Cardiac fibroblast (primary cell): ENCODE results near the gene FAH.

Source experiments
- DNase-seq, 2 donors: peaks; one replicate each; pipeline versions ENCODE4 v3.0.0 to v3.0.0-alpha.2; 2010; ENCODE audit warnings: low read depth in 2 of 2
- H3K4me3 ChIP-seq, 2 donors: replicated peaks in 1 of 2; 1 replicate in 1 of 2; 2 replicates in 1 of 2; pipeline ENCODE4 v1.5.1; 2011; ENCODE audit warnings: low read depth in 2 of 2, low read length in 2 of 2, mild to moderate bottlenecking in 2 of 2, moderate library complexity in 1 of 2
- TF ChIP-seq, protein P1 (sequence below): IDR thresholded peaks from one replicate; pipeline ENCODE4 v1.5.1; 2011; ENCODE audit warnings: low read depth, mild to moderate bottlenecking, low read length, inconsistent platforms

Gene FAH

GRCh38 chr15:80199366-80199765 lies 46.6 kb downstream of the FAH start:
- no peak overlapping the region for H3K4me3 ChIP-seq
- DNase-seq: no peak
- TF ChIP-seq, protein P1, sequence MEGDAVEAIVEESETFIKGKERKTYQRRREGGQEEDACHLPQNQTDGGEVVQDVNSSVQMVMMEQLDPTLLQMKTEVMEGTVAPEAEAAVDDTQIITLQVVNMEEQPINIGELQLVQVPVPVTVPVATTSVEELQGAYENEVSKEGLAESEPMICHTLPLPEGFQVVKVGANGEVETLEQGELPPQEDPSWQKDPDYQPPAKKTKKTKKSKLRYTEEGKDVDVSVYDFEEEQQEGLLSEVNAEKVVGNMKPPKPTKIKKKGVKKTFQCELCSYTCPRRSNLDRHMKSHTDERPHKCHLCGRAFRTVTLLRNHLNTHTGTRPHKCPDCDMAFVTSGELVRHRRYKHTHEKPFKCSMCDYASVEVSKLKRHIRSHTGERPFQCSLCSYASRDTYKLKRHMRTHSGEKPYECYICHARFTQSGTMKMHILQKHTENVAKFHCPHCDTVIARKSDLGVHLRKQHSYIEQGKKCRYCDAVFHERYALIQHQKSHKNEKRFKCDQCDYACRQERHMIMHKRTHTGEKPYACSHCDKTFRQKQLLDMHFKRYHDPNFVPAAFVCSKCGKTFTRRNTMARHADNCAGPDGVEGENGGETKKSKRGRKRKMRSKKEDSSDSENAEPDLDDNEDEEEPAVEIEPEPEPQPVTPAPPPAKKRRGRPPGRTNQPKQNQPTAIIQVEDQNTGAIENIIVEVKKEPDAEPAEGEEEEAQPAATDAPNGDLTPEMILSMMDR: no peak

GRCh38 chr15:80199869-80200268 lies 47.1 kb downstream of the FAH start:
- TF ChIP-seq, protein P1: no peak
- no peak for DNase-seq
- H3K4me3 ChIP-seq: no peak overlapping the region

DNA sequence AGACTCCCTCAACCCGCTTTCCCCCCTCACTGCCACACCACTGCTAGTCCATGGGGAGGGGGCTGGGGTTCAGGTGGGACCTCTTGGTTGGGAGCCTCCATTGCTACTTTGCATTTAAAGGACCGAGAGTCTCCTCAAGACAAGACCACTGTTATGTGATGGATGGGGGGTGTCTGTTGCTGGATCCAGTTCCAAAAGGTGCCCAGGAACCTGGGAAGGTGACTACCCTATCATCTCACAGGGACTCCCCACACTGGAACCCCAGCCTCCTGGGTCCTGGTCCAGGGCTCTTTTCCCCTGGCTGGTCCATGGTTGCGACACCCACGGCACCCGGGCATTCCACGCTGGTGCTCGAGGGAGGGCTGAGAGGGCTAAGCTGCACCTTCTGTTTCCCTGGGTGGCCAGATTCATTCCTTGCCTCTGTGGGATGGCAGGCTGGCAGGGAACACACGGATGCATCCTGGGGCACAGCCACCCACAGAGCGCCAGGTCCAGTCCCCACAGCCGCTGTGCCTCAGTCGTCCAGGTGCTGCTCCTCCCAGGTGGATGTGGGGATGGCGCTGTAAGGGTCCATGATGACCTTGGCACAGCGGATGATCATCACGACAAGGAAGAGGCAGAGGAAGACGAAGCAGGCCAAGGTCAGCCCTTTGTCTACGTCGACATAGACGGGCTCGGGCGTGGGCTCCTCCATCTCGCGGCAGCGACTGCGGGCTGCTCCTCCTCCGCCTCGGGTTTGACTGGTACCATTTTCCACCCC lies 48.6 kb downstream of the FAH start:
- TF ChIP-seq, protein P1: no peak
- no peak overlapping the region for H3K4me3 ChIP-seq
- DNase-seq: no peak

- no peak for DNase-seq
- no peak overlapping the region for H3K4me3 ChIP-seq
- TF ChIP-seq, protein P1: no peak
These were observed 49.2 kb downstream of the FAH start for GRCh38 chr15:80202016-80202315.

DNA sequence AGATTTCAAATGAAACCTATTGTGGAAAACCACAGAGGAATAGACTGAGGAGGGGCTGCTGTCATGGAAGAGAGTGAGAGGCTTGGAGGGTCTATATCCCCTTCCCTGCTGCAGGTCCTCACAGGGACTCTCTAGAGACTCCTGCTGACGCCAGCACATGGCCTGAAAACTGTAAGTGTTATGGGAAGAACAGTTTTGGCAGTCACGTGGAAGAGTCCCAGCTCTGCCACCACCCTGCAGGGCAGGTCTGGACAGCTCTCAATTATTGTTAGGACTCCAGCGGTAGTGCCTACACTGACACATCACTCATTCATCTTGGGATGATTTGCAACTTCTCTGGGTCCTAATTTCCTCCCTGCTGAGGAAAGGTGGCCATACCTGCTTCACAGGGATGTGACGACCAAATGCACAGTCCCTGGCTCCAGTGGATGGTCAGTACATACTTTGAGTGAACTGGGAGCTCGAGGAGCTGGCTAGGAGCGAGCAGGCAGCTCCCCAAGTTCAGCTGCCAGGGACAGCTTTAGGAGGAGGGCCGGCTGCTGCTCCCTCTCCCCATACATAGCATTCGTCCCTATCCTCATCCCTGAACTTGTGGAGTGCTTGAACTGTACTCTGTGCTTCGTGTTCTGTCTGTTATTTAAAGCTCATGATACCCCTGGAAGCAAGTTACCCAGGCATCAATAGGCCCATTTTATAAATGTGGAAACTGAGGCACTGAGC lies 50.0 kb downstream of the FAH start:
- no peak for DNase-seq
- no peak overlapping the region for H3K4me3 ChIP-seq
- TF ChIP-seq, protein P1: no peak

- DNase-seq: no peak
- TF ChIP-seq, protein P1: no peak
These were observed 50.6 kb downstream of the FAH start for GRCh38 chr15:80203361-80203885.

More at GRCh38 chr15:80203361-80203885, 50.6 kb downstream of the FAH start:
- H3K4me3 ChIP-seq: no peak overlapping the region
